Gastrocnemius medialis (tissue), 4 donors: ENCODE measurements around the gene AVPR2. TPM values are rescaled to one million over a fixed set of nuclear protein-coding genes. Genes with fewer than 3 reads are reported as not detected.
A peak's percentile ranks its signal among the peaks of the same experiment; 100 is the strongest.

Source experiments
- ATAC-seq, 2 donors: fragments of 150-250 bp; one replicate each; pipeline ENCODE4 v1.9.1; 2016
- DNase-seq, 2 donors: peaks; one replicate each; pipeline ENCODE4 v3.0.0-alpha.2; 2019
- H3K27ac ChIP-seq, 4 donors: fragments of 200-600 bp; sonication (generic); 1 replicate in 1 of 4; 2 replicates in 3 of 4; pipeline ENCODE4 v1.5.1; 2016 to 2018; ENCODE audit warnings: mild to moderate bottlenecking in 2 of 4, moderate library complexity in 1 of 4
- H3K27me3 ChIP-seq, 3 donors: fragments of 200-600 bp; sonication (generic) in 2 of 3; 1 replicate in 1 of 3; 2 replicates in 2 of 3; pipeline versions ENCODE4 v1.5.1 to v1.6.0; 2016 to 2019; ENCODE audit warnings: mild to moderate bottlenecking in 1 of 3, moderate library complexity in 1 of 3
- H3K36me3 ChIP-seq, 2 donors: fragments of 200-600 bp; sonication (generic) in 1 of 2; one replicate each; pipeline ENCODE4 v1.5.1; 2017 to 2018
- H3K4me1 ChIP-seq, 2 donors: fragments of 200-600 bp; sonication (generic) in 1 of 2; one replicate each; pipeline ENCODE4 v1.5.1; 2016 to 2017; ENCODE audit warnings: mild to moderate bottlenecking in 2 of 2
- H3K4me3 ChIP-seq, 4 donors: fragments of 200-600 bp; sonication (generic) in 3 of 4; 1 replicate in 1 of 4; 2 replicates in 3 of 4; pipeline ENCODE4 v1.5.1; 2016 to 2019; ENCODE audit warnings: mild to moderate bottlenecking in 2 of 4
- H3K9me3 ChIP-seq, 3 donors: fragments of 200-600 bp; sonication (generic) in 2 of 3; 1 replicate in 1 of 3; 2 replicates in 2 of 3; pipeline ENCODE4 v1.5.1; 2016 to 2019
- POLR2A ChIP-seq, 2 donors: fragments of 450-650 bp; IDR thresholded peaks; one replicate each; pipeline ENCODE4 v1.6.1; 2017; ENCODE audit warnings: antibody characterized with exemption in 2 of 2, mild to moderate bottlenecking in 2 of 2, moderate library complexity in 2 of 2
- in situ Hi-C, 4 donors: fragments of 200-750 bp; cut with MboI; loops; one replicate each; pipeline versions ENCODE4 v1.15.0 to v1.8.0; 2017; ENCODE audit warnings: low sequenced_read_pairs in 4 of 4
- intact Hi-C: fragments of 100-400 bp; cut with DNase I; formaldehyde crosslinking; loops from one replicate; pipeline ENCODE4 v1.15.1; 2023; ENCODE audit warnings: low total_unique reads
- total RNA-seq, 4 donors: library from RNA; depleted of rRNA; stranded (reverse); fragments of >200 nt; gene quantifications; one replicate each; pipeline versions ENCODE4 v1.1.0 to v1.2.3, GENCODE V29; 2016
- TF ChIP-seq, protein P1 (sequence below), 5 experiments: fragments of 450-650 bp in 3 of 5; fragments of 200-600 bp in 2 of 5; sonication (generic) in 2 of 5; IDR thresholded peaks in 4 of 5; conservative IDR thresholded peaks in 1 of 5; 1 replicate in 4 of 5; 2 replicates in 1 of 5; pipeline ENCODE4 v1.5.1; 2016 to 2019; ENCODE audit warnings: antibody characterized with exemption in 5 of 5, mild to moderate bottlenecking in 3 of 5, moderate library complexity in 3 of 5

The AVPR2 gene
- total RNA-seq, 4 donors from 2014 or later: 1.5 to 3.8 (median 2.0) TPM

- DNase-seq: no peak
- no peaks in the 10 kb centered on the region for H3K4me1 ChIP-seq
- in situ Hi-C loops: loop anchor here in 3 of 4 donors (25.0 kb wide), 4 partner anchors 110 to 990 kb away; partner anchors contain the start of genes IDH3G (in 2 of the 3), SRPK3 (in 2 of the 3), SSR4 (in 2 of the 3) and G6PD (in 1 of the 3)
Observed at GRCh38 chrX:153952373-153953026, 48.0 kb downstream of the AVPR2 start.

DNA sequence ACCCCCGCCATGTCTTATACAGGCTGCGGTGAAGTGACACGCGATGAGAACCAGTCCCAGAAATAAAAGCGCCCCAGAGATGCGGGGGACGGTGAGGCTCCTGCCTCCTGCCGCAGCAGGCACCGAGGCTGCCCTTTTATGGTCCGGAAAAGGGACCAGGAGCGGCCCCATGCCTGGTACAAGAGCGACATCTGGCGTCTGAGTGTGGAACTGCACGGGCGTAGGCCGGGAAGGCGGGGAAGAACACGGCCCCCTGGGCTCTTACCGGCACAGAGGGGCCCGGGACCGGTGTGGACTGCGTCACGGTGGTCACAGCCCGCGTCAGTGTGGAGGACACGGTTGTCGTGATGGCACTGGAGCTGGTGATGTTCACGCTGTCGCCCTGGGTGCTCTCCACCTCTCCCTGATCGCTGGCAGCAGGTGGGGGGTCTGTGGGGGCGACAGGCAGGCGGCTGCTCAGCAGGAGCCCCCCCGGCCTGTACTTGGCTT is 48.9 kb downstream of the AVPR2 start:
- TF ChIP-seq POLR2A (IDR thresholded peaks at IDR 0.05): no peak
- TF ChIP-seq, protein P1, sequence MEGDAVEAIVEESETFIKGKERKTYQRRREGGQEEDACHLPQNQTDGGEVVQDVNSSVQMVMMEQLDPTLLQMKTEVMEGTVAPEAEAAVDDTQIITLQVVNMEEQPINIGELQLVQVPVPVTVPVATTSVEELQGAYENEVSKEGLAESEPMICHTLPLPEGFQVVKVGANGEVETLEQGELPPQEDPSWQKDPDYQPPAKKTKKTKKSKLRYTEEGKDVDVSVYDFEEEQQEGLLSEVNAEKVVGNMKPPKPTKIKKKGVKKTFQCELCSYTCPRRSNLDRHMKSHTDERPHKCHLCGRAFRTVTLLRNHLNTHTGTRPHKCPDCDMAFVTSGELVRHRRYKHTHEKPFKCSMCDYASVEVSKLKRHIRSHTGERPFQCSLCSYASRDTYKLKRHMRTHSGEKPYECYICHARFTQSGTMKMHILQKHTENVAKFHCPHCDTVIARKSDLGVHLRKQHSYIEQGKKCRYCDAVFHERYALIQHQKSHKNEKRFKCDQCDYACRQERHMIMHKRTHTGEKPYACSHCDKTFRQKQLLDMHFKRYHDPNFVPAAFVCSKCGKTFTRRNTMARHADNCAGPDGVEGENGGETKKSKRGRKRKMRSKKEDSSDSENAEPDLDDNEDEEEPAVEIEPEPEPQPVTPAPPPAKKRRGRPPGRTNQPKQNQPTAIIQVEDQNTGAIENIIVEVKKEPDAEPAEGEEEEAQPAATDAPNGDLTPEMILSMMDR (IDR thresholded peaks at IDR 0.05 in 4 of 5, conservative IDR thresholded peaks at IDR 0.05 in 1 of 5): peak; percentile 81 to 98 (median 97)
- peak; percentile 67 to 82 for ATAC-seq
- peak; percentile 32 to 60 for DNase-seq

More at GRCh38 chrX:153952373-153953026, 48.0 kb downstream of the AVPR2 start:
- Histone ChIP-seq H3K27me3 (no peaks in the 10 kb centered on the region), H3K27ac (peak overlapping the region in 1 of 4 donors; percentile 59), H3K9me3 (no peaks in the 10 kb centered on the region), H3K36me3 (peaks cover 0 to 71% of the 10 kb centered on the region in 2 donors), H3K4me3 (no peak overlapping the region)
- intact Hi-C loops: loop anchor here (1.0 to 10.0 kb wide), 3 partner anchors 29 to 998 kb away; partner anchors contain the start of gene PLXNB3
- ATAC-seq: no peak
- TF ChIP-seq, protein P1 (IDR thresholded peaks at IDR 0.05 in 4 of 5, conservative IDR thresholded peaks at IDR 0.05 in 1 of 5): no peak
- TF ChIP-seq POLR2A (IDR thresholded peaks at IDR 0.05): no peak

DNA sequence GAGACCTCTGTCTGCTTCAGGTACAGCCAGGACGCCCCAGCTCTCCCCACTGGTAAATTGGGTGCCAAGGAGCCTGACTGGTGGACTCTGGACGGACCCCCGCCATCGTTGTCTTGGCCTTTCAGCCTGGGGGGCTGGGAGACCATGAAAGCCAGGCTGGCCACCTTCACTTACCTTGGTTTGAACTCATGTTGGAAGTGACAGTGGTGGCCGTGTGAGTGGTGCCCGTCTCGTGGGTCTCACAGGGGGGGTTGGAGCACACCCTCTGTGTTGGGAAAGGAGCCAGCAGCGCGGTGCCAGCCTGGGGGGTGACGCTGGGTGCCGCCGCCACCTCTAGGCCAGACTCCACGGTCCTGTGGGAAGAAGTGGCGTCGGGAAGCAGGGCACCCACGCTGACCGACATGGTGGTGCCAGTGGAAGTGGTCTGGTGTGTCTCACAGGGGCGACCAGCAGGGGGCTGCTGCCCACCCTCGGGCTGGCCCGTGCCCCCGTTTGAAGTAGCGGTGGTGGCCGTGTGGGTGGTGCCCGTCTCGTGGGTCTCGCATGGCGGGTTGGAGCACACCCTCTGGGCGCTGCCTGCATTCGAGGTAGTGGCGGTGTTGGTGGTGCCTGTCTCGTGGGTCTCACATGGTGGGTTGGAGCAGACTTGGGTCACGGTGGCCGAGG is 49.6 kb downstream of the AVPR2 start:
- no peak for ATAC-seq
- in situ Hi-C loops (loop anchor here in 3 of 4 donors (25.0 kb wide), 4 partner anchors 108 to 992 kb away; partner anchors contain the start of genes IDH3G (in 2 of the 3), SRPK3 (in 2 of the 3), SSR4 (in 2 of the 3) and G6PD (in 1 of the 3)), intact Hi-C loops (loop anchor here (1.0 to 10.0 kb wide), 3 partner anchors 31 to 999 kb away; partner anchors contain the start of gene PLXNB3)
- no peaks in the 10 kb centered on the region for H3K9me3 ChIP-seq
- H3K4me1 ChIP-seq: no peaks in the 10 kb centered on the region
- no peaks in the 10 kb centered on the region for H3K27me3 ChIP-seq
- TF ChIP-seq, protein P1 (IDR thresholded peaks at IDR 0.05 in 4 of 5, conservative IDR thresholded peaks at IDR 0.05 in 1 of 5): no peak
- no peak for TF ChIP-seq POLR2A (IDR thresholded peaks at IDR 0.05)
- no peak for DNase-seq
- peaks cover 0 to 80% of the 10 kb centered on the region in 2 donors for H3K36me3 ChIP-seq
- no peak overlapping the region for H3K4me3 ChIP-seq
- peak overlapping the region in 1 of 4 donors; percentile 59 for H3K27ac ChIP-seq

More for the DNA sequence above, 48.9 kb downstream of the AVPR2 start:
- Histone ChIP-seq H3K27me3 (no peaks in the 10 kb centered on the region), H3K4me1 (no peaks in the 10 kb centered on the region), H3K36me3 (peaks cover 0 to 80% of the 10 kb centered on the region in 2 donors), H3K4me3 (no peak overlapping the region), H3K9me3 (no peaks in the 10 kb centered on the region), H3K27ac (peak overlapping the region in 1 of 4 donors; percentile 59)
- in situ Hi-C loops (loop anchor here in 3 of 4 donors (25.0 kb wide), 4 partner anchors 109 to 991 kb away; partner anchors contain the start of genes IDH3G (in 2 of the 3), SRPK3 (in 2 of the 3), SSR4 (in 2 of the 3) and G6PD (in 1 of the 3)), intact Hi-C loops (loop anchor here (1.0 to 10.0 kb wide), 3 partner anchors 30 to 999 kb away; partner anchors contain the start of gene PLXNB3)

DNA sequence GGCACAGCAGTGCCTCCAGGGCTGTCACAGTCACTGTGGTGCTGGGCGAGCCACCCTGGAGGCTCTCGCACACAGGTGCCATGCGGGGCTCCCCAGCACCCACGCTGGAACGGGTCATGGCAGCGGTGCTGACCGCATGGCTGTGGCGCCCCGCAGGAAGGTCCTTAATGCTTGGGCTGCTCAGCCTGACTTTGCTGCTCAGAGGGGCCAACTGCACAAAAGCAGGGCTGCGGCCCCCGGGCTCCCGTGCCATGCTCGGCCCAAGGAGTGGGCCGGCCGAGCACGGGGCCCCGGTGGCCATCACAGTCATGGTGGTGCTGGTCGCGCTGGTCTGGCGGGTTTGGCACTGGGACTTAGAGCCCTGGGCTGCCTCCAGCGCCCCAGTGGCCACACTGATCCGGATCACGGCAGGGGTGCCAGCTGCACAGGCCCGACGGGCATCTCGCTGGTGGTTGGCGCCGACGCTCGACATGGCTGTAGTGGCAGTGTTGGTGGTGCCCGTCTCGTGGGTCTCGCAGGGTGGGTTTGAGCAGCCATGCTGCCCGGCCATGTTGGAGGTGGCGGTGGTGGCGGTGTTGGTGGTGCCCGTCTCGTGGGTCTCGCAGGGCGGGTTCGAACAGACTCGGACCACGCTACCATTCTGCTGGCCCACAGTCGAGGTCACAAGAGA is 50.2 kb downstream of the AVPR2 start:
- Histone ChIP-seq H3K4me3 (no peak overlapping the region), H3K27ac (no peak overlapping the region), H3K36me3 (peaks cover 0 to 80% of the 10 kb centered on the region in 2 donors), H3K9me3 (no peaks in the 10 kb centered on the region), H3K4me1 (no peaks in the 10 kb centered on the region), H3K27me3 (no peaks in the 10 kb centered on the region)
- TF ChIP-seq, protein P1 (IDR thresholded peaks at IDR 0.05 in 4 of 5, conservative IDR thresholded peaks at IDR 0.05 in 1 of 5): no peak
- TF ChIP-seq POLR2A (IDR thresholded peaks at IDR 0.05): no peak
- DNase-seq (no peak), ATAC-seq (no peak)
- intact Hi-C loops: loop anchor here (10.0 kb wide), 1 partner anchor 1000 kb away; no protein-coding TSS in a partner anchor
- in situ Hi-C loops: loop anchor here in 3 of 4 donors (25.0 kb wide), 4 partner anchors 108 to 992 kb away; partner anchors contain the start of genes IDH3G (in 2 of the 3), SRPK3 (in 2 of the 3), SSR4 (in 2 of the 3) and G6PD (in 1 of the 3)
